Left kidney (tissue), 2 donors: ENCODE results near the gene UBE2I. TPM values are rescaled to one million over a fixed set of nuclear protein-coding genes. Genes with fewer than 3 reads are reported as not detected.

Experiments
- DNase-seq: peaks from one replicate; pipeline ENCODE4 v3.0.0-alpha.2; 2013
- polyA plus RNA-seq: library from polyadenylated mRNA; unstranded; fragments of 120-200 nt; gene quantifications from one replicate; pipeline ENCODE4 v1.2.1, GENCODE V29; 2013; ENCODE audit not compliant: insufficient read length

Gene UBE2I
- polyA plus RNA-seq, 1 donor = 162 TPM

GRCh38 chr16:1356061-1356900 lies 46.8 kb downstream of the UBE2I start:
- no peak for DNase-seq

GRCh38 chr16:1357906-1358566 lies 48.6 kb downstream of the UBE2I start:
- no peak for DNase-seq

- DNase-seq = no peak
These were observed 52.4 kb downstream of the UBE2I start for GRCh38 chr16:1361685-1362360.

DNA sequence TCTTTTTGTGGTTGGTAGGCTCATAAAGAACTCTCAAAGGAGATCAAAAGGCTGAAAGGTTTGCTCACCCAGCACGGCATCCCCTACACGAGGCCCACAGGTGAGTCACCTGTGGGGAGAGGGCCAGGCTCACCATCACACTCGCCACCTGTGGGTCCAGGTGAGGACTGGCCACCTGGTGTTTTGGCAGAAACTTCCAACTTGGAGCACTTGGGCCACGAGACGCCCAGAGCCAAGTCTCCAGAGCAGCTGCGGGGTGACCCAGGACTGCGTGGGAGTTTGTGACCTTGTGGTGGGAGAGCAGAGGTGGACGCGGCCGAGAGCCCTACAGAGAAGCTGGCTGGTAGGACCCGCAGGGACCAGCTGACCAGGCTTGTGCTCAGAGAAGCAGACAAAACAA lies 53.4 kb downstream of the UBE2I start:
- DNase-seq = no peak

GRCh38 chr16:1363501-1364041 lies 54.1 kb downstream of the UBE2I start:
- no peak for DNase-seq

DNA sequence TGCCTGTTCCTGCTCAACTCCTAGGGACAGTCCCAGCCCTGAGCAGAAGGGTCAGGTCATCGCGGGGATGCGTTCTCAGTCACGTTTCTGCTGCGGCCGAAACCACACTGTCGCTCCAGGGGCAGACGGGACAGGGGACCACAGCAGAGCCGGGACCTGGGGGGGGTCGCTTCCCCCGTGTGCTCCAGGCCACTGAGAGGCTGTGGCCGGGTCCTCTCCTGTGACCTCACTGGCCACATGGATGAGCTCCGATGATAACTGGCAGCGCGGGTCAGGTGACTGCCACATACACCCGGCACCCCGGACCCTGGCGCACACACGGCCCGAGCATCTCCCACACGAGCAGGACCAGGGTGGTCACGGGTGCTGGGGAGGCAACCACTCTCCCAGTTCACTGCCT lies 55.1 kb downstream of the UBE2I start:
- DNase-seq = no peak

DNA sequence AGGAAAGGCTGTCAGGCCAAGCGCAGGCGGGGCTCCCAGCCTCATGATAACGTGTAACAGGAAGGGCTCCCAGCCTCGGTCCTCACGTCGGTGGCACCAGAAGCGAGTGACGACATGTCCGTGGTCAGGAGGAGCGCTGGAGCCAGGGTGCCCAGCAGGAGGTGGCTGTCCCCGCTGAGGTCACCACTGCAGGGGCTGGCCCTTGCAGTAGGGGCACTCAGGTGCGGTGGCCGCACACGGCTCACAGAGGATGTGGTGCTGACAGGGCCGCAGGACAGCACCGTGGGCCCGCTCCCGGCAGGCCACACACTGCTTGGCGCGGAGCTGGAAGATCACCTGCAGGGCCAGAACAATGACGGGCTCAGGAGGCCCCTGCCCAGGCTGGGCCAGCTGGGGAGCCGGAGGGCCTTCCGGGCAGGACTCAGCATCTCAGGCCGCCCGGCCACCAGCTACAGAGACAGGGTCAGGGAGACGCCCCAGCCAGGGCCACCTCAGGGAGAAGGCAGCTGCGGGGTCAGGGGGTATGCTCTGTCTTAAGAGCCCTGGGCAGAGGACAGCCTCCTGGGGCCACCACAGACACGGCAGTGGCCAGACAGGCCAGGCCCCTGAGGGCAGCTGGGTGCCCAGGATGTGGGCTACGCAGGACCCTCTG lies 56.8 kb downstream of the UBE2I start:
- DNase-seq = no peak

- DNase-seq = no peak
These were observed 57.4 kb downstream of the UBE2I start for GRCh38 chr16:1366712-1367299.

- DNase-seq = no peak
These were observed 58.2 kb downstream of the UBE2I start for GRCh38 chr16:1367486-1368174.

DNA sequence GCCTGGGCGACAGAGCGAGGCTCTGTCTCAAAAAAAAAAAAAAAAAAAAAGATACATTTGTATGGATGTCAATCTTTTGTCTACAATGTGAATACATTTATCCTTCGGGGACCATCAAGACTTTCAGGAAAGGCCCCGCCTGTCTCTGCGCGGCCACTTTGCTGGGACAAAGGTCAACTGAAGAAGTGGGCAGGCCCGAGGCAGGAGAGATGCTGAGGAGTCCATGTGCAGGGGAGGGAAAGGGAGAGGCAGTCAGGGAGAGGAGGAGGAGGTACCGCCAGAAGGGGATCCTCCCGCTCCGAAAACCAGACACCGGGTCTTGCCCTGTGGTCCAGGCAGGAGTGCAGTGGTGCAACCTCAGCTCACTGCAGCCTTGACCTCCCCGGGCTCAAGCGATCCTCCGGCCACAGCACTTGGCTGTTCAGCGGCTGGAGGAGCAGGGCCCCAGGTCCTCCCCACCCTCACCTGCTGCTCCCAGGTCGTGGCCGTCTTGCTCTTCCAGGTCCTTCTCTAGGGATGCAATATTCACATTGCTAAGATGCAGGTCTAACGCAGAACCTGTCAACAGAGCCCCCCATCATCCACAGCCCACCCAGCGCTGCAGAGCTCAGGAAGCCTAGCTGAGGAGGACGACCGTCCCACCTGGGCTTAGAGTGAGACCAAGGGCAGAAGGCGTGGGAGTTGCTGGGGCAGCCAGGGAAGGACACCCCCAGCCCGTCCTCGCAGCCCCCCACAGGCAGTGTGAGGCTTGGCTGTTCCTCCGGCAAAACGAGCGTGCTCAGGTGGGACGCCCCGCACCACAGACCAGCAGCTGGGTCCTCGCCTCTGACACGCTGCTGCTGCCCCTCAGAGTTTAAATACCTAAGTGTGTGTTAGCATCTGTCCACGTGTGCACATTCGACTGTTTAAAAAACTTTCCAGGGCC lies 61.9 kb downstream of the UBE2I start:
- no peak for DNase-seq

- no peak for DNase-seq
These were observed 63.0 kb downstream of the UBE2I start for GRCh38 chr16:1372292-1372950.

GRCh38 chr16:1374418-1375297 lies 65.2 kb downstream of the UBE2I start:
- no peak for DNase-seq

DNA sequence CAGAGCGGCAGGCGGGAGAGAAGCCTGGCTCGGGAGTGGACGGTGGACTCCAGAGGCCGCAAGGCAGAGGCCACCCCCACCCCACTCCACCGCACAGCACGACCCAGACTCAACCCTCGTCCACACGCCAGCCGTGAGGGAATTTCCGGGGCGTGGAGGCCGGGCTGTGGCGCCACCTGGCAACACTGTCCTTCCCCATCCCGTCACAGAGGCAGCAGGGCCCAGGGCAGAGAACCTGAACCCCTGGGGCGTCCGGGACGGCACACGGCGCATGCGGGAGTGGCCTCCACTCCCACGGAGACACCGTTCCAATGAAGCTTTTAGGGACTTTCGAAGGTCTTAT lies 65.8 kb downstream of the UBE2I start:
- no peak for DNase-seq

- no peak for DNase-seq
These were observed 66.4 kb downstream of the UBE2I start for GRCh38 chr16:1375741-1376410.
